GM19452 (cell line): ENCODE results near the gene PBX3.

Experiments used
- ATAC-seq: cut with Tn5 transposase; IDR thresholded peaks from one replicate; pipeline ENCODE4 v1.9.1; 2021; ENCODE audit not compliant: unreplicated experiment

Gene PBX3

DNA sequence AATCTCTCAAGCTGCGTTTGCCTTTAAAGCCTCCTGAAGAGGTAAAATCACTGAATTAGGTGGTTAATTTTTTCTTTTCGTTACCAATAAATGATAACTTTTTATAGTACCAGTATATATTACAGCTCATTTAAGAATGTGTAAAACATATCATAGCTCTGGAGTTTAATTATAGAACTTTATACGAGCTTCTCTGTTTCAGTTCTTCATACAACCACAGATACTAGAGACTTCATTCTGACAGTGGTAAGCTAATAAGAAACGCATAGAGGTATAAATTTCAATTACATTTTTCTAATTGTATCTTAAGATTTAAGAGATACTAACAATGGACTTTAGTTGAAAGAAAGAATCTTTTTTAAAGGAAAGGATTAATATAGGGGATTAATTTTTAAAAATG is 73.9 kb downstream of the PBX3 start:
- no peak for ATAC-seq

GRCh38 chr9:125822160-125822559 is 75.0 kb downstream of the PBX3 start:
- ATAC-seq, result no peak

- ATAC-seq, result no peak
Measured at GRCh38 chr9:125822902-125823301, 75.7 kb downstream of the PBX3 start.

- ATAC-seq, result peak; percentile 62
Measured at GRCh38 chr9:125823874-125824406, 76.8 kb downstream of the PBX3 start.

GRCh38 chr9:125825762-125826161 is 78.6 kb downstream of the PBX3 start:
- ATAC-seq, result no peak

- no peak for ATAC-seq
Measured at GRCh38 chr9:125826850-125827249, 79.7 kb downstream of the PBX3 start.

DNA sequence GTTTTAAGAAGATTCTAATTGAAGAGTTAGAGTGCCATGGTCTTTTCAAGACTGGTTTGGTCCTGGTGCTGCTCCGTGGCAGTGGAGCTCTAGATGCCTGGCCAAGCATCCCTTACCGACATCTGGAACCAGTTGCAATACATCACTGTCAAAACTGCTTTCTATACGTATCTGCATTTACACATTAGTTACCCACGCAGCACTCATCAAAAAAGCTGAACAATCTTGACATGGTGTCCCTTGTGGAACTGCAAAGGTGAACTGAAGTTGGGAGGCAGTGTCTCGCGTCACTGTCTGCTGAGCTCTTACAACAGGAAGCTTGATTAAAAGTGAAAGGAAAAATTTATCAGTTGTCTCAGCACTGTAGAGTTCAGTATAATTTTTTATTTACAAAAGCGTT is 82.6 kb downstream of the PBX3 start:
- ATAC-seq, result peak; percentile 75

DNA sequence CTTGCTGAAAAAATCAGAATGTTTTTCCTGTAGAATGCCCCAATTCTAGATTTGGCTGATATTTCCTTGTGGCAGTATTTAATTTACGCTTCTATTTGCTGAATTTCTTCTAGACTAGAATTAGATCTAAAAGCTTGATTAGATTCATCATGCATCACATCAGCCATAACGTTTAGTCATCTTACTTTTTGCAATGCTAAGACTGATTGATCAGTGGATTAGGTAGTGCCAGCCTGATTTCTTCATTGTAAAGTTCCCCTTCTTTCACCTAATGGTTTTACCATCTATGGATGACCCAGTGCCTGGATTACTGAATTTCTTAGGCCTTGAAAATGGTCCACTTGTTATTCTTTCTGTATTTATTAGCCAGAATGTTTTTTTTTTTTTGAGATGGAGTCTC is 83.9 kb downstream of the PBX3 start:
- no peak for ATAC-seq

- no peak for ATAC-seq
Measured at GRCh38 chr9:125831616-125832015, 84.4 kb downstream of the PBX3 start.

- no peak for ATAC-seq
Measured at GRCh38 chr9:125835655-125836054, 88.5 kb downstream of the PBX3 start.

DNA sequence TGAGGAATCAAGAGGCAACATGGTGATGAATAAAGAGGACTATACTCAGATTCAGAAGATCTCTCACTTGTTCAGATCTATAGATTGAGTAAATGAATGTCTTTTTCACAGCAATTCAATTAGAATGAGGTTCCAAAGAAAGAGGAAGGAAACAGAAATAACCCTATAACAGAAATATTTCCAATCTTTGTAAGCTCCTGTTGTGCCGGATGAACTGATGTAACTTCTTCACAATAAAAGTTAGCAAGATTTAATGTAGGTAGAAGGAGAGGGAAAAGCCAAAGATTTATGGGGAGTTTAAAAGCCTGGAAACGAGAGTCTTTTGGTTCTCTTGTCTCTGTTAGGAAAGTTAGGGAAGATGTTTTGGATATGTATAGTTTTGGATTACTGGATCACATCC is 92.1 kb downstream of the PBX3 start:
- no peak for ATAC-seq

DNA sequence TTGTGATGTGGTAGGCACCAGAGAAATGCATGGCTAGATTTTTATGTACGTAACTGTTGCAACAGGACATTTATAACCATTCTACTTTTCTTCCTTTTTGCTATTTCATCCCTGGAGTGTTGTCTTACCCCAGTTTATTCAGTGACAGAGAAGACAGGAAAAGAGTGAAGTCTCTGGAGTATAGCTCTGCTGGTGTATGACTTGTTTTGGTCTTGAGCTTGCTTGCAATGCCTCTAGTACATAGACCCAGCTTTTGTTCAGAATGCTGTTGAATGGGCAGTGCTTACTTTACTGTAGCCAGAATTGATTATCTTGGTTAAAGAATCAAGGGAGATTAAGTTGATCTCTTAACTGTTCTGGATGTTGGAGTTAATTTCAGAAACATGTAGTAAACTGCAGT is 94.3 kb downstream of the PBX3 start:
- no peak for ATAC-seq

- ATAC-seq, result no peak
Measured at GRCh38 chr9:125842242-125842641, 95.1 kb downstream of the PBX3 start.

GRCh38 chr9:125843646-125844045 is 96.5 kb downstream of the PBX3 start:
- ATAC-seq, result no peak

- no peak for ATAC-seq
Measured at GRCh38 chr9:125844611-125845010, 97.4 kb downstream of the PBX3 start.

DNA sequence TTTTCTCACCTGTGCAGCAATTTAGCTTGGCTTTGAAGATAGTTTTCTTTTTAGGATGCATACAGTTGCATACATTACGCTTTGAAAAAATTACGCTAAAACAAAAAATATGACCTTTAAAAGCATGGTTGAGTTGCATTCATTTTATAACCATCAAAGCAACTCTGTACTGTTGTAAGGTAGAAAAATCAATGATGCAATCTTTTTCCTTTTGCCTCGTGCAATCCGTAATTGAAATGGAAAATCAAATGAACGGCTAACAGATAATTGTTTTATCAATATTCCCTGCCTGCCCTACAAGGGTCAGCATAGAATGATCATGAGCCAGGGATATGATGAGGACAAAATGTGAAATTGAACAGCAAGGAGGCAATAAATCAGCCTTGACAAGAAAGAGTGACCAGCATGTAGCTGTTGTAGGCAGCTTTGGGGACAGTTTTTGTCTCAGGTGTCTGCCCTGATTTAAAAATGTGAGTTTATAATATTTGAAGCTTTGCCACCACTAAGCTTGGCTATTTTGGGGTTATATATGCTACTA is 98.2 kb downstream of the PBX3 start:
- no peak for ATAC-seq

GRCh38 chr9:125847735-125848134 is 100.6 kb downstream of the PBX3 start:
- no peak for ATAC-seq

- no peak for ATAC-seq
Measured at GRCh38 chr9:125850106-125850632, 103.0 kb downstream of the PBX3 start.

DNA sequence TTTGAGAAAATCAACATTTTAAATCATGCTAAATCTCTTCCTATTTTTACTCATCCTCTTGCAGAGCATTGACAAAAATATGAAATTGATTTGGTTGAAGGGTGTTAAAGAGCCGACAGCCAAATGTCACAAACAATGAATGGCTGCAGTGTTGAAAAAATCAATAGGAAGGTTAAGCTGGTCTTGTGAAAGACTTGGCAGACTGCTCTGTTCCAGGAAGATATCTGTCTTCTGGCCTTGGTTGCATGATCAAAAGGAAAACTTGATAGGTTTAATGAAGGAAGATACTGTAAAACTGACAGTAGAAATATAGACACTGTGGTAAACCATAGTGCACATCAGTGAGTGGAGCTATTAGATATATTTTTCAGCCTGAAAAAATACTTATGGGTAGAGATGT is 103.6 kb downstream of the PBX3 start:
- no peak for ATAC-seq

DNA sequence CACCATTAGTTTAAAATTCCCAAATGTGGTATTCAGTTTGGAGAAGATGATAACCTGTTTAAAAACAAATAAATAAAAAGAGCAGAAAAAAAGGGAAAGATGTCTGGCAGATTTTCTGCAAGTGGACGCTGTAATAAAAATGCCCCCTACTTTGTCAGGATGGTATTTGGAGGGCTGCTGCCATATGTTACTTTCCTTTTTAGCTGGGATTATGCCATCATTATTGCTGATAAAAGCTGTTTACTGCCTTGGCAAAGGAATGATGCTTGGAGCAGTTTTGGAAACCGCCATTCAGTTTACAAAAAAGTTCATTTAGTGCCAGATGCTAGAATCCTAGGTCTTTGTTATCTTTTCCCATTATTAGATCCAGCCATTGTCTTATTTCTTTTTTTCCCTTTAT is 104.8 kb downstream of the PBX3 start:
- no peak for ATAC-seq

- no peak for ATAC-seq
Measured at GRCh38 chr9:125852386-125852785, 105.2 kb downstream of the PBX3 start.

- no peak for ATAC-seq
Measured at GRCh38 chr9:125854553-125855275, 107.5 kb downstream of the PBX3 start.

DNA sequence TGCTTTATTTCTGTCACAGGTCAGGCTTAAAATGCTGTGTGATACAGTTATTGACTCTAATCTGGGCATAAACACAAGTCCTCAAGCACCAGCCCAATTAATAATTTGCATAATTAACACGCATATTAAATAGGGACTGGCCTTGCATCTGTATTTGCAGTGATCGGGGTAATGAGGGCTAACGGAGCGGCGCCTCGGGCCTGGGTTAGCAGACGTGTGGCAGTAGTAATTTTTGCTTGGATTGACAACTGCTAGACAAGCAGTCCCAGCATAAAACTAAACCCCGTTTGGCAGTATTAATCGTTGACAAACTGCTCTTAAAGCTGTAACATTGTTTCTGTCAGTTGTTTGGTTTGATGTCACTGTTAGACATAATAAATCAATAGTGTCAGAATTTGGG is 109.2 kb downstream of the PBX3 start:
- no peak for ATAC-seq
